H54 (cell line): ENCODE results near the gene TMEM178B.

Source experiments
- DNase-seq: peaks from one replicate; pipeline ENCODE4 v3.0.0; 2011; ENCODE audit warnings: low spot score, mixed read lengths; ENCODE audit not compliant: insufficient read length
- FAIRE-seq: peaks from 3 replicates; lab custom pipeline; 2011; peaks lifted over from hg19 to GRCh38; lab: Jason Lieb, UNC
- POLR2A ChIP-seq: IDR thresholded peaks from 2 replicates; pipeline ENCODE4 v1.6.1; 2011; ENCODE audit warnings: low read depth, mild to moderate bottlenecking, low read length

TMEM178B gene

DNA sequence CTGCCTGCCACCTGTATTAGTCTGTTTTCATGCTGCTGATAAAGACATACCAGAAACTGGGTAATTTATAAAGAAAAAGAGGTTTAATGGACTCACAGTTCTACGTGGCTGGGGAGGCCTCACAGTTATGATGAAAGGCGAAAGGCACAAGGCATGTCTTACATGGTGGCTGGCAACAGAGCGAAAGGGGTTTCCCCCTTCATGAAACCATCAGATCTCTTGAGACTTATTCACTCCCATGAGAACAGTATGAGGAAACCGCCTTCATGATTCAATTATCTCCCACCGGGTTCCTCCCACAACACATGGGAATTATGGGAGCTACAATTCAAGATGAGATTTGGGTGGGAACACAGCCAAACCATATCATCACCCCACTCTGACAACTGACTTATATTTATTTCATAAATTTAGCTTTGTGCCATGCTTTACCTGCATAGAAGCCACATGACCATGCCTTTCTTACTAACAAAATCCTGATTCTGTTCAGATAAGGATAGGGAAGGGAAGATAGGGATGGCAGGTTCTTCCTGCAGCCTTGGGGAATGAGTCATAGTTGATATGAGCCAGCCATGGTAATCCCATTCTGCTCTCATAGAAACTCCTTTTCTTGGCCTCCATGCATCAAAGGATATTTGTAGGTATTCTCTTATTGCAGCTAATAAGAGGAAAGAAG is 286.0 kb downstream of the TMEM178B start:
- TF ChIP-seq POLR2A: no peak
- no peak for FAIRE-seq
- no peak for DNase-seq

DNA sequence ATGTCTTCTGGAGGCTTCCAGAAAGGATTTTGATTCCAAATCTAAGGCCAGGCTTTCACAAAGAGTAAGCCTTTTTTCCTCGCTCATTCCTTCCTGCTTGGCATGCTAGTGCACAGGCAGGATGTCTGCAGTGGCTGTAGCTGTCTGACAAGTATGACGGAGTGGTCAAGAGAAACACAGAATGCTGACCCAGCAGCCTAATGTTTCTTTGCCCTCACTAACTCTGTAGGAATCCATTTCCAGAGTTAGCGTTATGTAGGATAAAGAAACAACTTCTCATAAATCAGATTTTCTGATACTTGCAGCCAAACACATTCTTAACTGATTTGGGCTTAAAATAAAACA is 286.5 kb downstream of the TMEM178B start:
- DNase-seq (no peak), FAIRE-seq (no peak)
- TF ChIP-seq POLR2A: no peak

DNA sequence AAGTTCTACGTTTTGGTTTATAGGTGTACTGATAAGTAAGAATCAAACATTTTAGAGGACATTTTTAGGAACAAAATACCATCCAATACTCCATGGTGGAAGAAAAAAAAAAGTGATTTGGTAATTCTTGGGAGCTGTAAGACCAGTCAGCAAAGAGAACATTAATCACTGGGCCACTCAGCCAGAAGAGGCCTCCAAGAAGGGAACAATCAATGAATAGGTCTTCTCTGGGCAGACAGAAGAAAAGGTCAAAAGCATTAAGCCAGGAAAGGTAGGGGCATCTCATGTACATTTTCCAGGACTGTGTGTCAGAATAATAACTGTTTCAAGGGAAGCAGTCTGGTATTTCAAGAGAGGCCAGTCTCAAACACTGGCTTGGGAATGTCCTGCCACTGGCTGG is 286.9 kb downstream of the TMEM178B start:
- FAIRE-seq (no peak), DNase-seq (no peak)
- TF ChIP-seq POLR2A: no peak

DNA sequence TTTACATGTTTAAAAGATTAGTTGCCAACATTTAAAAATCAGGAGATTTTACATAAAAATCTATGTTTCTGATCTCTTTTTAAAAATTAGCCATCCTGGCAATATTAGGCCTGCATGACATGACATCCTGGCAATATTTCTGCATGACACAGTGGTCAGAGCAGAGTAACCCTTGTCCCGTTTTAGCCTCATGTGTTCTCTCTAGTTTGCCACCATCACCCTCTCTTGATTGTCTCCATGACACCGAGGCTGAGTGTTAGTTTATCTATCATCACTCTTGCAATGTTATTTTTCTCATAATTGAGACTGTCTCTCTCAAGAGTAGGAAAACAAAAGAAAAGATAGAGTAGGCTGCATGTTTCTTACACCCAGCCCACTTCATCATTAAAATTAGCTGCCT is 287.6 kb downstream of the TMEM178B start:
- no peak for DNase-seq
- FAIRE-seq: no peak
- TF ChIP-seq POLR2A: no peak

DNA sequence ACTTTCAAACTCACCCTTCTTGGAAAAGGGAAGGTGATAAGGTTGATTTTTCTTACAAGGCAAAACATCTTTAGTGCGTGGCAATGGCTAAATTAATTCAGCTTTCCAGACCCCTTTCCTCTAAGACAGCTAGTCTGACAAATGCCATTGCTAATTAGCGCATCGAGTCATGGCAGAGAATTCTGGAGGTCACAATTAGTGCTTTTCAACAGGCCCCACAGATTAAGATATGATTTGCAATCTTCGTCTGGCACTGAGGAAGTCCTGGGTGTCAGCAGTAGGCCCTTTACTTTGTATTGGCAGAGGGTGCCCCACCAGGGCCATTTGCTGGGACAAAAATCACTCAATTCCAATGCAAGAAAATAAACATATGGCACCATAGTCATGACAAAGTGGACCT is 288.1 kb downstream of the TMEM178B start:
- FAIRE-seq: no peak
- TF ChIP-seq POLR2A: no peak
- no peak for DNase-seq

DNA sequence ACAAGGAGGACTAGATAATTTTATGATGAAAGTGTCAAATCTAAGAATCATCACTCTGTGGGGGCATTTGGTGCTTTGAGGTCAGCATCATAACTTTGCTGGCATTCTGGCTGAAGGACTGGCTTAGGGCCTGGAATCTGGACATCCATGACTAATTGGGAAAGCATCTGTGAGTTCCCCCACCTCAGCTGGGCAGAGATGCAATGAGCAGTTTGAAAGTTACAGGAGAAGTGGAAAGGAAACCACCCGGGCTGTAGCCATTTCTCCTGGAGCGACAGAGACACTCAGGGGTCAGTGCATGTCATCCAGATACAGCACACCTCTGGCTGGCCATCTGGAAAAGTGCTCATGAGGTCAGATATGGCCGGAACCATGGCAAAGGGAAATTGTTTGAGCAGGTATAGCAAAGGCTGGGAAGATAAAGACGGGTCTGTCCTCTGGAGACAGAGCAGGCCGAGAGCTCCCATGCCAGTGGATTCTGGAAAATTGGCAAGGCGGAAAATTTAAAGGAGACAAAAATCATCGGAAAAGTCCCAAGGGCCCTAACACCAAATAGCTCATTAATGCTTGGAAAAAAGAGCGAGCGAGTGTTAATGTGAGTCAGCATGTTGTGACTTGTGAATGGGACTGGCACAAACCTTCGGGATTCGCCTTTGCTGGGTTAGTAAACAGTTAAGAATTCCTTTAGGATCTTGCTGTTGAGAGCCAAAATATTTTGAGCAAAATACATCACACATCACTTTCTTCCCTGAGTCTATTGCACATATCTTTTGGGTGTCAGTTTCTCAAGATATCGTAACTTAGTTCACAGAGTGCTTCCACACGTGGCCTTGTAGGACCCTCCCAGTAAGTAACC is 288.9 kb downstream of the TMEM178B start:
- peak; percentile 75 for DNase-seq
- TF ChIP-seq POLR2A: no peak

DNA sequence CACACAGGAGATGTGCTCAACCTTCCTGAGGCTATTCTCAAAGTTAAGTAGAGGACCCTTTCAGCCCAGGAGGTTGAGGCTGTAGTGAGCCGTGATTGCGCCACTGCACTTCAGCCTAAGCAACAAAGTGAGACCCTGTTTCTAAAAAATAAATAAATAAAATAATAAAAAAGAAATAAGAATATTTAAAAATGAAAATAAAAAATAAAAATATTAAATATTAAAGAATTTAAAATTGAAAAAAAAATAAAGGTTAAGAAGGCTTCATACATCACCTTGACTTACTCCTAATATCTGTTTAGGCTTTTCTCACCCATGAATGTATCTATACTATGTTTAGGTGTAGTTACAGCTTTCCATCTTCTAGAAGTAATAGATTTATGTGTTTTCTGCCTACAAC is 289.9 kb downstream of the TMEM178B start:
- DNase-seq (no peak), FAIRE-seq (no peak)
- TF ChIP-seq POLR2A: no peak

More for the DNA sequence above, 288.9 kb downstream of the TMEM178B start:
- peak; percentile 6 for FAIRE-seq

DNA sequence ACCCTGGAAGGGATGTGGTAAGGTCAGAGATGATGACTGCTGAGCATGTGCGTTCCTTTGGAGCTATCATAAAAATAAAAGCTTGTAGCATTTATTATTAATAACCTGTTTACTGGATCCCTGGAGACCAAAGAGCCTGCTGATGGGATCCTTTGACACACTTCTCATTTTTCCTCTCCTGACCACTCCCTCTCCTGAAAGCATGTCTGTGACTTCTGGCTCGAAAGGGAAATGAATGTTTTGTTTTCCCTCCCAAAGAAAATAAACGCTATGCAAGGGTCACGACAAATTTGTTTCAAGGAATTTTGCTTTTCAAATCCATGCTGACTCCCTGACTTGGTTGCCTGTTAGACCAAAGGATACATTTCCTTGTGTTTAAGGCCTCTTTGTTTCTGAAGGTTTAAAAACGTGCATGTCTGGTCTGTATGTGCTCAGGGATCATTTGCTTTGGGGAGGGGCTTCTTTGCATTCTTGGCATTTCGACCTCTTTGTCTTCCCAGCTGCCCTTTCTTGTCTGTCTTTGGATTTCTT is 292.3 kb downstream of the TMEM178B start:
- DNase-seq (no peak), FAIRE-seq (no peak)
- TF ChIP-seq POLR2A: no peak

DNA sequence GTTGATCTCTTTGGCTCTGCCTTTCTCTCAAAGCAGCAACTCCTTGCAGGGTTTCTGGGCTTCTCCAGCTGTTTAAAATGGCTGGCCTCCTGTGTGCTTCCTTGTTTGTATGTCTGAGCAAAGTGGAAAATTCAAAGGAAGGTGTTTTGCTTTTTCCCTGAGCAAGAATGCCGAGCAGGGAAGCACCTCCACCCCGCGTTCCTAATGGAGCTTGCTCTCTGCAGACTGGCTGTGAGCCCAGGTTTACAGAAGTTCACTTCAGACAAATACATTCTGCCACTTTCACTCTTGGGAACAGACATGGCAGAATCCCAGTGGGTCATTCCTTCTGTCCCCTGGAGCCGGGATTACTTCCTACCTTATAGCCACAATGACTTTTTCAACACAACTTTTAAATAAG is 295.6 kb downstream of the TMEM178B start:
- DNase-seq: no peak
- no peak for TF ChIP-seq POLR2A
- FAIRE-seq: no peak

DNA sequence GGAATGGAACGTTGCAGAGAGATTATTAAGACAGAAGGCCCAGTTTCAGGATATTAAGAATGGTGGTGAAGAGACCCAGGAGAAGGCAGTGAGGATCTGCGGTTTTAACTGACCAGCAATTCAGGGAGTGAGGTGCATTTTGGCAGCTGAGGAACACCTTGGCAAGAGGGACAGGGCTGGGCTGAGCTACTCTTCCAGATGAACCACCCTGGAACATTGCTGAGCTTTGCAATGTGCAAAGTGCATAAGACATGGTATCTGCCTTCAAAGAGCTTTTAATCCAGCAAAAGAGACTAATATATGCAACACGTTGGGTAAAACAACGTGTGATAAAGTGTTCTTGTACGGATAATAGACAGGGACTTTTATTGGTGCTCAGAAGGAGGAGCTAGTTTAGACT is 296.3 kb downstream of the TMEM178B start:
- DNase-seq (no peak), FAIRE-seq (no peak)
- no peak for TF ChIP-seq POLR2A

DNA sequence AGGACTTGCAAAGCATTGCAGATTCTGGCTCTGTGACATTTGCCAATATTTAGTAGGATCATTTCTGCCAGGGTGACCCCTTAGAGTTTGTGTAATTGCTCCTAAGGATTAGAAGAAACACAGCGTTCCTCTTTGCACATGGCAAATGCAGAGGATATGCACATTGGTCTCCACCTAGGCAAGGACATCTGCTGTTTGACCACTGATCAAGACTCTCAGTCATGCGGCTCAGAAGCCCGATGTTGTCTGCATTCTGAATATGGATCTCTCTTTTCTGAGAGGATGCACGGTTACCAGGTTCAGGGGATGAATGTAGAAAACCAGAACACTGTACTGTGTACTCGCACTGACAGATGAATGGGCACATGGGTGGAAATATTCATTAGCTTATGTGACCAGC is 296.8 kb downstream of the TMEM178B start:
- FAIRE-seq: no peak
- no peak for TF ChIP-seq POLR2A
- DNase-seq: no peak

DNA sequence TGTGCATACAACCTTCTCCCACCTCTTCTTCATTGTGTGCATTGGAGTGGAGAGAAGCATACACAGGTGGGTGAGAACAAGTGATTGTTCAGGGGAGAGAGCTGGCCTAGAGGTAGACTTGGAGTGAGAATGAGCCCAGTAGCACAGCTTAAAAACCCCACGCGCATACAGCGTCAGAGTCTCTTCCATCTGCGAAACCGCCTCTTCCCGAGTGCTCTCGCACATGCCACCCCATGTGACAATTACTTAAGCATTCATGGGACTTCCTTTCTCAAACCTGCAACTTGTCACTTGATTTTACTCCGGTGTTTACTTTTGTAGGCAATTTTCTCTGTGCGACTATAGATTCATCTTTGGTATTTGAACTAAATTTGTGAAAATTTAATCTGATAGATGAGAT is 300.6 kb downstream of the TMEM178B start:
- no peak for TF ChIP-seq POLR2A
- DNase-seq: no peak
- FAIRE-seq: no peak

DNA sequence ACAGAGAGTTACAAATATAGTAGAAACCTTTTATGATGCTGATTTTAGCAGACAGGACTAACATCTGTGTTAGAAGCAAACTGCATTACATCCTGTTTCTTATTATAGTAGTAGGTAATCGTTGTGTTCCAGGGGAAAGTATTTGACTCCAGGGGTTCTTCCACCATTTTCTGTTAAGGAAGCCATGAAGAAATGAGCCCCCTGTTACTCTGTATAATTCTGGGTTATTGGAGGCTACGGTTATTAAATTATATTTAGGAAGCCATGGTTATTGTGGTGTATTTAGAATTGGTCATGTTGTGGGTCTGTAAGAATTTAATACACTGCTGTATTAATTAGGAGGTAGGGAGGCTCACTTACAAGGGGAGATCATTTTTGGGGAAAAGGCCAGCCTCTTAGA is 301.6 kb downstream of the TMEM178B start:
- FAIRE-seq (no peak), DNase-seq (no peak)
- no peak for TF ChIP-seq POLR2A

DNA sequence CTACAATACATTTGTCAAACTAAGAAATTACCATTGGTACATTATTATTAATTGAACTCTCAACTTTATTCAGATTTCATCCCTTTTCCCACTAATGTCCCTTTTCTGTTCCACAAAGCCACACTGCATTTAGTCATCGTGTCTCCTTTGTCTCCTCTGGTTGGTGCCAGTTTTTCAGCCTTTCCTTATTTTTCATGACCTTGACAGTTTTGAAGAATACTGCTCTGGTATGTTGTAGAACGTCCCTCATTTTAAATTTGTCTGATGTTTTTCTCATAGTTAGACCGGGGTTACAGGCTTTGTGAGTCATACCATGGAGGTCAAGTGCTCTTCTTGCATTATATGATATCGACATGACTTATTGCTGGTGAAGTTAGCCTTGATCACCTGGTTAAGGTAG is 304.0 kb downstream of the TMEM178B start:
- FAIRE-seq (no peak), DNase-seq (no peak)

More for the DNA sequence above, 304.0 kb downstream of the TMEM178B start:
- no peak for TF ChIP-seq POLR2A
